ENCODE measurements around the gene CCDC171.

CCDC171 gene

GRCh38 chr9:15901572-15901971 is 348.7 kb downstream of the CCDC171 start:
- no peak for DNase-seq

GRCh38 chr9:15909297-15909696 is 356.5 kb downstream of the CCDC171 start:
- DNase-seq, result no peak

- DNase-seq, result no peak
Measured at GRCh38 chr9:15915711-15916110, 362.9 kb downstream of the CCDC171 start.

- no peak for DNase-seq
Measured at GRCh38 chr9:15927161-15927560, 374.3 kb downstream of the CCDC171 start.

GRCh38 chr9:15935661-15936305 is 382.9 kb downstream of the CCDC171 start:
- DNase-seq, result no peak

GRCh38 chr9:15936306-15936921 is 383.6 kb downstream of the CCDC171 start:
- no peak for DNase-seq

GRCh38 chr9:15942831-15943424 is 390.1 kb downstream of the CCDC171 start:
- no peak for DNase-seq

GRCh38 chr9:15944341-15944740 is 391.5 kb downstream of the CCDC171 start:
- DNase-seq, result no peak

- DNase-seq, result no peak
Measured at GRCh38 chr9:15959663-15960062, 406.8 kb downstream of the CCDC171 start.

- DNase-seq, result no peak
Measured at GRCh38 chr9:15961217-15961616, 408.4 kb downstream of the CCDC171 start.

- DNase-seq, result no peak
Measured at GRCh38 chr9:15965246-15965745, 412.5 kb downstream of the CCDC171 start.

GRCh38 chr9:15966471-15966870 is 413.6 kb downstream of the CCDC171 start:
- DNase-seq, result no peak

- no peak for DNase-seq
Measured at GRCh38 chr9:15967068-15967467, 414.2 kb downstream of the CCDC171 start.

- no peak for DNase-seq
Measured at GRCh38 chr9:15972760-15973159, 419.9 kb downstream of the CCDC171 start.

GRCh38 chr9:15975101-15975778 is 422.4 kb downstream of the CCDC171 start:
- no peak for DNase-seq

- no peak for DNase-seq
Measured at GRCh38 chr9:15977438-15977837, 424.6 kb downstream of the CCDC171 start.

- DNase-seq, result no peak
Measured at GRCh38 chr9:15982182-15982581, 429.3 kb downstream of the CCDC171 start.

- DNase-seq, result no peak
Measured at GRCh38 chr9:15999422-16000339, 446.8 kb downstream of the CCDC171 start.

- DNase-seq, result no peak
Measured at GRCh38 chr9:16000811-16001210, 448.0 kb downstream of the CCDC171 start.

- no peak for DNase-seq
Measured at GRCh38 chr9:16001856-16002255, 449.0 kb downstream of the CCDC171 start.

GRCh38 chr9:16002816-16003215 is 450.0 kb downstream of the CCDC171 start:
- DNase-seq, result no peak

GRCh38 chr9:16003785-16004184 is 450.9 kb downstream of the CCDC171 start:
- no peak for DNase-seq

- no peak for DNase-seq
Measured at GRCh38 chr9:16004613-16005012, 451.8 kb downstream of the CCDC171 start.
